Nephron (organoid): ENCODE data around the gene CZIB.
A peak's percentile ranks its signal among the peaks of the same experiment; 100 is the strongest.
"Not testable (repeated sequence)": the region's sequence is repeated elsewhere in the genome, so short reads cannot be mapped to it uniquely, and the experiment has no call there.

ENCODE experiments used
- H3K27ac Mint-ChIP-seq, 3 experiments: 2 replicates each; pipeline ENCODE4 v1.8.0; 2020; ENCODE audit warnings: mixed read lengths in 3 of 3, mild to moderate bottlenecking in 2 of 3, moderate library complexity in 1 of 3
- H3K27me3 Mint-ChIP-seq: 2 replicates; pipeline ENCODE4 v1.8.0; 2021; ENCODE audit warnings: low read depth, mild to moderate bottlenecking, moderate library complexity, mixed read lengths
- H3K36me3 Mint-ChIP-seq: 2 replicates; pipeline ENCODE4 v1.8.0; 2020; ENCODE audit warnings: low read depth, mixed read lengths
- H3K4me1 Mint-ChIP-seq: 2 replicates; pipeline ENCODE4 v1.8.0; 2020; ENCODE audit warnings: mixed read lengths
- H3K4me3 Mint-ChIP-seq, 3 experiments: 2 replicates each; pipeline ENCODE4 v1.8.0; 2020; ENCODE audit warnings: mild to moderate bottlenecking in 3 of 3, mixed read lengths in 3 of 3, moderate library complexity in 2 of 3
- H3K9me3 Mint-ChIP-seq: 2 replicates; pipeline ENCODE4 v1.8.0; 2020; ENCODE audit warnings: mixed read lengths
- TF ChIP-seq, protein P1 (sequence below), 3 experiments: fragments of 200-600 bp; sonication (generic); IDR thresholded peaks; one replicate each; pipeline ENCODE4 v1.5.0; 2021; ENCODE audit warnings: antibody characterized with exemption in 3 of 3; ENCODE audit not compliant: unreplicated experiment in 3 of 3

The CZIB gene

DNA sequence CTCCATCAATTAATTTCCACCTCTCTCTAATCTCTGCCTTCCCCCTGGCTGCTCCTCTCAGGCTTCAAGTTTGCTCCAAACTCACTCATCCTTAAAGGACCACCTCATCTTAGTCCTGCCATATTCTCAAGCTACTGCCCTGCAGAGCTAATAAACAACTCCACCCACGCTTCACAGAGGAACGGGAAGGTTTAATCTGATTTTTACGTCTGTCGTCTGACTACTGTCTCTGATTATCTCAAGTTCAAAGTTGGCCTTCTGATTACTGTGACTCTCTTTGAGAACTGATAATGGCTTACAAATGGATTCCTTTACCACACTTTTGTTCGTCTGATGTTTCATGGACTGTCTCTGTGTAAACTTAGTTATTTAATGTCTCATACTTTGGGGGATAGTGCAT is 31.4 kb downstream of the CZIB start:
- H3K9me3 Mint-ChIP-seq, result no peaks in the 10 kb centered on the region

DNA sequence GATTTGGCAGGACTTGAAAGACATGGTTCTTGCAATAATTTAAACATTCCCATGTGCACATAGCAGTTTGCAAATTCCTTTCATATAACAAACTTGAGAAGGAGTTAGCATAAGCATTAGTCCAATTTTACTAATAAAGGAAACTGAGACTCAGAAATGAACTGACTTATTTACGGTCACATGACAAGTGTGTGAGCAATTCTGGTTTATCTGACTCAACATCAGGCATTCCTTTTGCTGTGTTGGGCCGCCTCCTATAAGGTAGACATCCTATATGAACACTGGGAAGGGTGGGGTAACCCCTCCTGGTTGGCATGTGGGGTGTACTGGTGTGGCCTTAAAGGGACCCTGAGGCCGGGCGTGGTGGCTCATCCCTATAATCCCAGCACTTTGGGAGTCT is 32.3 kb downstream of the CZIB start:
- Mint-ChIP-seq H3K4me1 (no peaks in the 10 kb centered on the region), H3K4me3 (no peak overlapping the region), H3K36me3 (no peaks in the 10 kb centered on the region), H3K27me3 (peaks cover 3% of the 10 kb centered on the region), H3K9me3 (no peaks in the 10 kb centered on the region), H3K27ac (no peak overlapping the region)
- TF ChIP-seq, protein P1, sequence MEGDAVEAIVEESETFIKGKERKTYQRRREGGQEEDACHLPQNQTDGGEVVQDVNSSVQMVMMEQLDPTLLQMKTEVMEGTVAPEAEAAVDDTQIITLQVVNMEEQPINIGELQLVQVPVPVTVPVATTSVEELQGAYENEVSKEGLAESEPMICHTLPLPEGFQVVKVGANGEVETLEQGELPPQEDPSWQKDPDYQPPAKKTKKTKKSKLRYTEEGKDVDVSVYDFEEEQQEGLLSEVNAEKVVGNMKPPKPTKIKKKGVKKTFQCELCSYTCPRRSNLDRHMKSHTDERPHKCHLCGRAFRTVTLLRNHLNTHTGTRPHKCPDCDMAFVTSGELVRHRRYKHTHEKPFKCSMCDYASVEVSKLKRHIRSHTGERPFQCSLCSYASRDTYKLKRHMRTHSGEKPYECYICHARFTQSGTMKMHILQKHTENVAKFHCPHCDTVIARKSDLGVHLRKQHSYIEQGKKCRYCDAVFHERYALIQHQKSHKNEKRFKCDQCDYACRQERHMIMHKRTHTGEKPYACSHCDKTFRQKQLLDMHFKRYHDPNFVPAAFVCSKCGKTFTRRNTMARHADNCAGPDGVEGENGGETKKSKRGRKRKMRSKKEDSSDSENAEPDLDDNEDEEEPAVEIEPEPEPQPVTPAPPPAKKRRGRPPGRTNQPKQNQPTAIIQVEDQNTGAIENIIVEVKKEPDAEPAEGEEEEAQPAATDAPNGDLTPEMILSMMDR (IDR thresholded peaks at IDR 0.05; ENCODE audit: unreplicated experiment in 3 of 3), result no peak

More for the DNA sequence above, 31.4 kb downstream of the CZIB start:
- TF ChIP-seq, protein P1 (IDR thresholded peaks at IDR 0.05; ENCODE audit: unreplicated experiment in 3 of 3), result no peak
- Mint-ChIP-seq H3K27me3 (peaks cover 3% of the 10 kb centered on the region), H3K36me3 (no peaks in the 10 kb centered on the region), H3K4me3 (no peak overlapping the region), H3K4me1 (no peaks in the 10 kb centered on the region), H3K27ac (no peak overlapping the region)

DNA sequence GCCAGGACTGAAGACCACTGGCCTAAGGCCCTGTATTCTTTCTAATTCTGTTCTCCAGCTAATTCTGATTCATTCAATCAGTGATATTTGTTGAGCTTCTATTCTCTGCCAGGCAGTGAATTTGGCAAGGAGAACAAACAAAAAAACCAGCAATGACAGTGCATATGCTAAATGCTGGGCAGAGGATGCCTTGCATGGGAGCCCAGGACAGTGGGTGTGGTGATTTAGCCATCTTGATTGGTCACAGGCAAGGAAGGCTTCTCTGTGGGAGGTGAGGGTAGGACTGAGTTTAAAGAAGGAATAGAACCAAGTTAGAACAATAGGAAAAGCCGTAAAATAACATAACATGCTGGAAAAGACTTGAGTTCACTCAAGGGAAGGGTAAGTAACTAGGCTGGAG is 33.0 kb downstream of the CZIB start:
- Mint-ChIP-seq H3K4me3 (no peak overlapping the region), H3K27ac (no peak overlapping the region), H3K9me3 (no peaks in the 10 kb centered on the region), H3K27me3 (peaks cover under 1% of the 10 kb centered on the region), H3K4me1 (no peaks in the 10 kb centered on the region), H3K36me3 (no peaks in the 10 kb centered on the region)
- TF ChIP-seq, protein P1 (IDR thresholded peaks at IDR 0.05; ENCODE audit: unreplicated experiment in 3 of 3), result no peak

DNA sequence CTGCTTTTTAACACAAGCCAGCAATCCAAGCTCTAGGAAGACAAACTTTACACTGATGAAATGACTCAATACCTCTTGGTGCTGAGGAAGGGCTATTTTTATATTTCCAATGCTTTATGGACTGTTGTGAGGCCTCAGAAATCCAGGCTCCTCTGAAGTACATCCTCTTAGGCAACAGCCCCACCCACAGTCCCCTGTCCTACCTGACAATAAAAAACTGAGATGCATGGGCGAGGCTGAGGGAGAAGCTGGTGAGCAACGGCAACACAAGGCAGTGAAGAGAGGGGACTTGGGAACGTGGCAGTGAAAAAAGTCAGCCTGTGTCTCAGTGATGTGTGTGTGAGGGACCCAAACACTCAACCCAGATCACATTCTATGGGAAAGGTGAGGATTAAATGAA is 33.9 kb downstream of the CZIB start:
- TF ChIP-seq, protein P1 (IDR thresholded peaks at IDR 0.05; ENCODE audit: unreplicated experiment in 3 of 3), result no peak
- no peaks in the 10 kb centered on the region for H3K4me1 Mint-ChIP-seq
- no peak overlapping the region for H3K4me3 Mint-ChIP-seq
- no peaks in the 10 kb centered on the region for H3K27me3 Mint-ChIP-seq
- no peak overlapping the region for H3K27ac Mint-ChIP-seq
- no peaks in the 10 kb centered on the region for H3K9me3 Mint-ChIP-seq
- no peaks in the 10 kb centered on the region for H3K36me3 Mint-ChIP-seq

DNA sequence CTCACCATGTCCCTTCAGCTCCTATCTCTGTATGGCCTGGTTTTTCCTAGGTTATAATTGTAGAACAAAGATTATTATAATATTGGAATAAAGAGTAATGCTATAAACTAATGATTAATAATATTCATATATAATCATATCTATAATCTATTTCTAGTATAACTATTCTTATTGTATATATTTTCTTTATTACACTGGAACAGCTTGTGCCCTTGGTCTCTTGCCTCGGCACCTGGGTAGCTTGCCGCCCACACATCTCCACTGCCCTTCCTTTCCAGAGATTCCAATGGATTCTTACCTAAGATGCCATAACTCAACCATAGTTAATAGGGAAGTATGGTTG is 34.5 kb downstream of the CZIB start:
- H3K4me1 Mint-ChIP-seq, H3K4me3 Mint-ChIP-seq, H3K36me3 Mint-ChIP-seq, H3K27me3 Mint-ChIP-seq, H3K27ac Mint-ChIP-seq, H3K9me3 Mint-ChIP-seq: not testable (repeated sequence)
- TF ChIP-seq, protein P1 (IDR thresholded peaks at IDR 0.05; ENCODE audit: unreplicated experiment in 3 of 3), result peak in 1 of 3 experiments; percentile 39

DNA sequence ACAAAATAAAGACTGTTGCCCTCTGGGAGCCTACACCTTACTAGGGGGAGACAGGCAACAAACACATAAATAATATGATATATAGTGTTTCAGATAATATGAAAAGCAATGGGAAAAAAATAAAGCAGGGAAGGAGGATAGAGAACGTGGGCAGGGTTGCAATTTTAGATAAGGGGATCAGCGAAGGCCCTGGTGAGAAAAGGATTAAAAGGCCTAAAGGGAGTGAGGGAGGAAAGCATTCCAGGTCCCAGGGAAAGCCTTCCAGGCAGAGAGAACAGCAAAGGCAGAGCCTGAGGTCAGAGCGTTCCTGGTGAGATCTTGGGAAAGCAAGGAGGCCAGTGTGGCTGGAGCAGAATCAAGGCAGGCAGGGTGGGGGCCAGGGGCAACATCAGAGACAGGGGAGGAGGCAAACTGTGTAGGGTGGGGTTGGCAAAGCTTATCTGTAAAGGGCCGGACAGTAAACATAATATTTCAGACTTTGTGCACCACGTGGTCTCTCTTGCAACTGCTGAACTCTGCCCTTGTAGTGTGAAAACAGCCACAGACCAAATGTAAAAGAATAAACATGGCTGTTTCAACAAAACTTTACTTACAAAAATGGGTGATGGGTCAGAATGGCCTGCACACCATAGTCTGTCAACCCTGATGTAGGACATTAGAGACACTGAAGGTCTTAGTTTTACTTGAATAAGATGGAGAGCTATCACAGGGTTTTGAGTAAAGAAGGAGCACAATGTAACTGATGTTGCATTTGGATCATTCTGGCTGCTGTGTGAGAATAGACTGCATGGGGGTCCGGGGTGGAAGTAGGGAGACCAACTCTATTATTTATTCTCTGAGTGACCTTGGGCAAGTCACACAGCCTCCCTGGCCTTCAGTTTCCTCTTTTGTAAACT is 37.1 kb downstream of the CZIB start:
- no peaks in the 10 kb centered on the region for H3K36me3 Mint-ChIP-seq
- TF ChIP-seq, protein P1 (IDR thresholded peaks at IDR 0.05; ENCODE audit: unreplicated experiment in 3 of 3), result no peak
- H3K27ac Mint-ChIP-seq, result no peak overlapping the region
- H3K4me3 Mint-ChIP-seq, result no peak overlapping the region
- H3K9me3 Mint-ChIP-seq, result no peaks in the 10 kb centered on the region
- H3K4me1 Mint-ChIP-seq, result no peaks in the 10 kb centered on the region
- H3K27me3 Mint-ChIP-seq, result no peaks in the 10 kb centered on the region
